K562 (cell line): ENCODE measurements around the gene EOLA1. TPM values are rescaled to one million over a fixed set of nuclear protein-coding genes. Genes with fewer than 3 reads are reported as not detected.

Experiments used
- ATAC-seq: fragments of 200-7000 bp; cut with Tn5 transposase; 3 replicates; pipeline ENCODE4 v1.9.1; 2020; ENCODE audit warnings: moderate library complexity
- BruUV-seq: library from RNA; stranded (reverse); fragments of 400-500 nt; replicated peaks from 2 replicates; lab custom pipeline; 2021; lab: Mats Ljungman, UMichigan
- CTCF ChIA-PET: fragments of 300-600 bp; formaldehyde crosslinking; extraction: SDS; loops from one replicate; lab custom pipeline; 2021; ENCODE audit warnings: low intra/inter-chr PET ratio; lab: Yijun Ruan, JAX
- POLR2A ChIA-PET: fragments of 300-600, 350-650 bp; sonication (Branson Sonifier 250); formaldehyde crosslinking; extraction: SDS; loops from one replicate; lab custom pipeline; 2021; ENCODE audit warnings: antibody characterized with exemption, inconsistent platforms; lab: Yijun Ruan, JAX
- DNase-seq, 4 experiments: peaks; one replicate each; pipeline versions ENCODE4 v3.0.0 to v3.0.0-alpha.2; 2011 to 2018; ENCODE audit warnings: low spot score in 3 of 4, mixed read lengths in 3 of 4; ENCODE audit errors: extremely low read depth in 1 of 4
- FAIRE-seq: peaks from 2 replicates; lab custom pipeline; 2011; peaks lifted over from hg19 to GRCh38; lab: Jason Lieb, UNC
- H2AFZ ChIP-seq: 2 replicates; pipeline ENCODE4 v1.6.0; 2011; ENCODE audit warnings: low read depth, low read length, control low read depth, inconsistent platforms
- H3K27ac ChIP-seq: fragments of 200-600 bp; 3 replicates; pipeline ENCODE4 v1.8.0; 2011; ENCODE audit warnings: low read depth, mild to moderate bottlenecking, control low read depth, inconsistent platforms, low read length, moderate library complexity, mixed read lengths; ENCODE audit errors: extremely low read depth
- H3K27me3 ChIP-seq, 2 experiments: fragments of 300-600 bp in 1 of 2; 2 replicates in 1 of 2; 3 replicates in 1 of 2; pipeline versions ENCODE4 v1.6.0 to v1.8.0; 2011; ENCODE audit warnings: inconsistent platforms in 2 of 2, low read length in 2 of 2, mild to moderate bottlenecking in 1 of 2, mixed read lengths in 1 of 2, moderate library complexity in 1 of 2; ENCODE audit not compliant: control insufficient read depth in 2 of 2, insufficient read depth in 2 of 2
- H3K36me3 ChIP-seq: fragments of 300-600 bp; 3 replicates; pipeline ENCODE4 v1.8.0; 2011; ENCODE audit warnings: mild to moderate bottlenecking, low read length, inconsistent platforms; ENCODE audit not compliant: control insufficient read depth, insufficient read depth
- H3K4me1 ChIP-seq, 2 experiments: fragments of 200-600 bp in 1 of 2; replicated peaks in 1 of 2; 2 replicates in 1 of 2; 3 replicates in 1 of 2; pipeline versions ENCODE4 v1.5.1 to v1.8.0; 2011; ENCODE audit warnings: inconsistent platforms in 2 of 2, low read length in 2 of 2, mild to moderate bottlenecking in 1 of 2, mixed read lengths in 1 of 2, moderate library complexity in 1 of 2; ENCODE audit not compliant: control insufficient read depth in 2 of 2, insufficient read depth in 2 of 2
- H3K4me2 ChIP-seq: 2 replicates; pipeline ENCODE4 v1.6.1; 2011; ENCODE audit warnings: low read length, control low read depth, inconsistent platforms, mixed read lengths; ENCODE audit not compliant: insufficient read depth
- H3K4me3 ChIP-seq: fragments of 200-600 bp; sonication (generic), shearing (Covaris generic); 2 replicates; pipeline ENCODE4 v1.5.1; 2016; ENCODE audit warnings: control low read depth, inconsistent platforms
- H3K79me2 ChIP-seq: fragments of 200-600 bp; 3 replicates; pipeline ENCODE4 v1.8.0; 2011; ENCODE audit warnings: low read length, inconsistent platforms; ENCODE audit not compliant: control insufficient read depth, insufficient read depth
- H3K9ac ChIP-seq, 2 experiments: 2 replicates each; pipeline versions ENCODE4 v1.6.0 to v1.6.1; 2011; ENCODE audit warnings: low read depth in 2 of 2, low read length in 2 of 2, control low read depth in 1 of 2, inconsistent platforms in 1 of 2, mild to moderate bottlenecking in 1 of 2, mixed read lengths in 1 of 2; ENCODE audit not compliant: insufficient read depth in 1 of 2
- H3K9me1 ChIP-seq: one replicate; pipeline ENCODE4 v1.6.0; 2011; ENCODE audit warnings: inconsistent platforms, mild to moderate bottlenecking, low read length, moderate library complexity; ENCODE audit not compliant: control insufficient read depth, insufficient read depth
- H3K9me3 ChIP-seq: replicated peaks from 2 replicates; pipeline ENCODE4 v1.5.1; 2011; ENCODE audit warnings: low read depth, low read length, inconsistent platforms; ENCODE audit not compliant: control insufficient read depth, insufficient read depth
- H4K20me1 ChIP-seq: replicated peaks from 2 replicates; pipeline ENCODE4 v1.6.1; 2011; ENCODE audit warnings: low read length, inconsistent platforms, mixed read lengths; ENCODE audit not compliant: control insufficient read depth, insufficient read depth
- DIDO1 ChIP-seq: fragments of 450-650 bp; IDR thresholded peaks from 2 replicates; pipeline ENCODE4 v1.6.1; 2016; ENCODE audit warnings: low read depth, missing biosample characterization, missing genetic modification characterization
- ESRRA ChIP-seq: fragments of 450-650 bp; IDR thresholded peaks from 2 replicates; pipeline ENCODE4 v1.6.1; 2014; ENCODE audit warnings: low read depth, mild to moderate bottlenecking, moderate library complexity, borderline replicate concordance
- RBM25 ChIP-seq: fragments of 200-400 bp; formaldehyde crosslinking; IDR thresholded peaks from 2 replicates; pipeline ENCODE4 v1.6.1; 2018; ENCODE audit warnings: low read length, low read depth, moderate library complexity; ENCODE audit not compliant: severe bottlenecking
- SRSF1 ChIP-seq: fragments of 200-400 bp; formaldehyde crosslinking; IDR thresholded peaks from 2 replicates; pipeline ENCODE4 v1.6.1; 2017; ENCODE audit warnings: mild to moderate bottlenecking, low read depth, low read length, moderate library complexity
- ZKSCAN1 ChIP-seq: fragments of 150-350 bp; IDR thresholded peaks from 2 replicates; pipeline ENCODE4 v1.6.1; 2016; ENCODE audit warnings: low read depth, low read length
- ZNF280B ChIP-seq: fragments of 250-450 bp; sonication (Bioruptor Pico); IDR thresholded peaks from 2 replicates; pipeline ENCODE4 v1.5.1; 2021; ENCODE audit warnings: mild to moderate bottlenecking
- ZNF79 ChIP-seq: fragments of 250-450 bp; sonication (Bioruptor Pico); IDR thresholded peaks from 2 replicates; pipeline ENCODE4 v1.4.0; 2020; ENCODE audit warnings: low read depth, mild to moderate bottlenecking, moderate library complexity
- ZZZ3 ChIP-seq: fragments of 450-650 bp; IDR thresholded peaks from 2 replicates; pipeline ENCODE4 v1.6.1; 2016; ENCODE audit warnings: antibody characterized with exemption, mild to moderate bottlenecking, moderate library complexity
- WGBS: fragments of 100-300 bp; shearing (Covaris generic); methylation state at CpG from one replicate; pipeline ENCODE4 v1.1.6; 2016; ENCODE audit warnings: low coverage, mixed read lengths; ENCODE audit not compliant: insufficient coverage; ENCODE audit errors: missing lambda C conversion rate; 5-methylcytosine and 5-hydroxymethylcytosine counted together
- in situ Hi-C: fragments of 300-500 bp; cut with MboI; formaldehyde crosslinking; loops from 4 replicates; pipeline ENCODE4 v1.15.0; 2018; ENCODE audit warnings: inconsistent platforms, mixed read lengths
- intact Hi-C: fragments of 100-400 bp; cut with micrococcal nuclease; formaldehyde crosslinking; loops from 2 replicates; pipeline ENCODE4 v1.14.2; 2022
- polyA plus RNA-seq, 8 experiments: library from polyadenylated mRNA; depleted of rRNA in 4 of 8; stranded (reverse) in 5 of 8; unstranded in 3 of 8; fragments of >200 nt; fragmentation: Nextera tagmentation in 2 of 8; fragmentation: Illumina TruSeq in 1 of 8; extraction: Ambion mirVana in 2 of 8; extraction: Trizol in 1 of 8; gene quantifications; 2 replicates each; pipeline versions ENCODE4 v1.2.1 to v1.2.3, GENCODE V29; 2011 to 2014; ENCODE audit warnings: inconsistent platforms in 1 of 8, missing spikeins in 1 of 8
- total RNA-seq, 7 experiments: library from RNA; depleted of rRNA in 6 of 7; stranded (reverse); fragments of >200 nt in 6 of 7; fragmentation: Illumina TruSeq in 2 of 7; extraction: Trizol in 2 of 7; gene quantifications; 2 replicates each; pipeline versions ENCODE4 v1.2.1 to v1.2.3, GENCODE V29; 2011 to 2021; ENCODE audit warnings: low replicate concordance in 1 of 7

Gene EOLA1
- total and polyA plus RNA-seq, 9 of the 15 experiments (the other 6 are each of a cell fraction or from before 2014, with no cell fraction given) = 6.3 to 32.9 (median 18.2) TPM

GRCh38 chrX:149563359-149563758, 22.5 kb downstream of the EOLA1 start:
- no peaks in the 10 kb centered on the region for H4K20me1 ChIP-seq
- ATAC-seq (no peak), DNase-seq (no peak), FAIRE-seq (no peak)
- ChIA-PET POLR2A (no interaction called here), CTCF (no interaction called here)
- H2AFZ ChIP-seq = no peak overlapping the region
- TF ChIP-seq ZNF280B (CRISPR knock-in tag) (no peak), ZZZ3 (no peak), ZNF79 (CRISPR knock-in tag) (no peak), DIDO1 (tag) (no peak), ZKSCAN1 (no peak), ESRRA (no peak), RBM25 (no peak), SRSF1 (no peak)
- 0 out of 5 replicates have a peak, but pooled peaks cover 0 to 4% of the 10 kb centered on the region in 2 experiments for H3K27me3 ChIP-seq
- H3K4me2 ChIP-seq = no peak overlapping the region
- H3K4me1 ChIP-seq = no peaks in the 10 kb centered on the region
- no peak overlapping the region for H3K4me3 ChIP-seq
- no peak overlapping the region for H3K27ac ChIP-seq
- in situ Hi-C loops = no loop called here
- H3K79me2 ChIP-seq = no peaks in the 10 kb centered on the region
- H3K9me1 ChIP-seq = no peaks in the 10 kb centered on the region
- BruUV-seq = no TSS peak
- H3K9ac ChIP-seq = no peak overlapping the region
- no peaks in the 10 kb centered on the region for H3K9me3 ChIP-seq
- no peaks in the 10 kb centered on the region for H3K36me3 ChIP-seq
- WGBS = 0% methylated on average over 4 of the region's 4 CpGs
- intact Hi-C loops = no loop called here
